Endodermal cell (in vitro differentiated cells): ENCODE results near the gene SLC9A8. TPM values are rescaled to one million over a fixed set of nuclear protein-coding genes. Genes with fewer than 3 reads are reported as not detected.
"Not testable (repeated sequence)": the region's sequence is repeated elsewhere in the genome, so short reads cannot be mapped to it uniquely, and the experiment has no call there.

Experiments
- DNase-seq: peaks from one replicate; pipeline ENCODE4 v3.0.0-alpha.2; 2017
- H3K27ac ChIP-seq: 2 replicates; pipeline ENCODE4 v1.5.1; 2013; ENCODE audit warnings: mild to moderate bottlenecking, low read depth, low read length, moderate library complexity
- H3K27me3 ChIP-seq: 2 replicates; pipeline ENCODE4 v1.6.1; 2013; ENCODE audit warnings: mild to moderate bottlenecking, low read length, moderate library complexity; ENCODE audit not compliant: insufficient read depth, control insufficient read depth, poor library complexity, severe bottlenecking
- H3K36me3 ChIP-seq: 2 replicates; pipeline ENCODE4 v1.7.0; 2013; ENCODE audit warnings: mild to moderate bottlenecking, low read length, moderate library complexity; ENCODE audit not compliant: control insufficient read depth, insufficient read depth
- H3K4me1 ChIP-seq: one replicate; pipeline ENCODE4 v1.7.0; 2013; ENCODE audit warnings: low read length; ENCODE audit not compliant: control insufficient read depth, insufficient read depth
- H3K4me3 ChIP-seq: 2 replicates; pipeline ENCODE4 v1.5.1; 2013; ENCODE audit warnings: mild to moderate bottlenecking, low read length, moderate library complexity
- H3K9ac ChIP-seq: 2 replicates; pipeline ENCODE4 v1.6.1; 2013; ENCODE audit warnings: mild to moderate bottlenecking, low read length, moderate library complexity; ENCODE audit not compliant: poor library complexity, severe bottlenecking; ENCODE audit errors: extremely low read depth
- H3K9me3 ChIP-seq: 2 replicates; pipeline ENCODE4 v1.6.1; 2013; ENCODE audit warnings: mild to moderate bottlenecking, low read length, moderate library complexity; ENCODE audit not compliant: control insufficient read depth
- H3K27ac Mint-ChIP-seq: 2 replicates; pipeline ENCODE4 v1.8.0; 2020; ENCODE audit warnings: mixed read lengths
- H3K27me3 Mint-ChIP-seq: 2 replicates; pipeline ENCODE4 v1.8.0; 2021; ENCODE audit warnings: mild to moderate bottlenecking, mixed read lengths; ENCODE audit not compliant: insufficient read depth
- H3K36me3 Mint-ChIP-seq: 2 replicates; pipeline ENCODE4 v1.8.0; 2020; ENCODE audit warnings: low read depth, mixed read lengths
- H3K4me1 Mint-ChIP-seq: 2 replicates; pipeline ENCODE4 v1.8.0; 2020; ENCODE audit warnings: mixed read lengths
- H3K4me3 Mint-ChIP-seq: 2 replicates; pipeline ENCODE4 v1.8.0; 2020; ENCODE audit warnings: mild to moderate bottlenecking, moderate library complexity, mixed read lengths
- H3K9me3 Mint-ChIP-seq: 2 replicates; pipeline ENCODE4 v1.8.0; 2020; ENCODE audit warnings: mild to moderate bottlenecking, mixed read lengths
- CTCF ChIP-seq: fragments of 200-600 bp; sonication (generic); conservative IDR thresholded peaks from 2 replicates; pipeline ENCODE4 v1.5.0; 2021; ENCODE audit warnings: antibody characterized with exemption, mild to moderate bottlenecking
- WGBS, 2 experiments: methylation state at CpG; one replicate each; pipeline versions ENCODE4 v1.1.5 to v1.1.7; 2013; ENCODE audit warnings: missing lambda C conversion rate in 2 of 2, mixed read lengths in 1 of 2; ENCODE audit not compliant: insufficient coverage in 1 of 2, insufficient read length in 1 of 2; 5-methylcytosine and 5-hydroxymethylcytosine counted together
- total RNA-seq, 2 donors: library from RNA; stranded (reverse); fragmentation: NEBNext Ultra II Directional in 1 of 2; extraction: Animal tissue kit (Norgen Biotek cat#: 25700) in 1 of 2; gene quantifications; 2 replicates in 1 of 2; 3 replicates in 1 of 2; pipeline ENCODE4 v1.2.1, GENCODE V29; 2021

The SLC9A8 gene
- total RNA-seq, 2 donors from 2014 or later = 8.6 to 10.3 TPM

- Histone ChIP-seq H3K36me3 (no peaks in the 10 kb centered on the region), H3K4me3 (peak overlapping the region; percentile 66), H3K9ac (no peak overlapping the region), H3K27ac (no peak overlapping the region), H3K4me1 (peaks cover 13% of the 10 kb centered on the region), H3K27me3 (no peaks in the 10 kb centered on the region), H3K9me3 (peaks cover 9% of the 10 kb centered on the region)
- WGBS, 2 experiments = 42 to 46% methylated on average over 8 of the region's 8 CpGs
- no peak for TF ChIP-seq CTCF
- peaks cover 2% of the 10 kb centered on the region for H3K27me3 Mint-ChIP-seq
- peak overlapping the region; percentile 91 for H3K27ac Mint-ChIP-seq
- peaks cover 30% of the 10 kb centered on the region for H3K4me1 Mint-ChIP-seq
- peaks cover 5% of the 10 kb centered on the region for H3K9me3 Mint-ChIP-seq
- no peak overlapping the region for H3K4me3 Mint-ChIP-seq
- no peaks in the 10 kb centered on the region for H3K36me3 Mint-ChIP-seq
- peak; percentile 74 for DNase-seq
These were observed 44.2 kb upstream of the SLC9A8 start for GRCh38 chr20:49768204-49769047.

- Mint-ChIP-seq H3K9me3 (peaks cover 5% of the 10 kb centered on the region), H3K36me3 (no peaks in the 10 kb centered on the region), H3K4me3 (no peak overlapping the region), H3K27me3 (peaks cover 2% of the 10 kb centered on the region), H3K4me1 (peaks cover 26% of the 10 kb centered on the region), H3K27ac (peak overlapping the region; percentile 62)
- DNase-seq = no peak
- peaks cover 13% of the 10 kb centered on the region for H3K4me1 ChIP-seq
- peaks cover 9% of the 10 kb centered on the region for H3K9me3 ChIP-seq
- TF ChIP-seq CTCF = no peak
- no peaks in the 10 kb centered on the region for H3K36me3 ChIP-seq
- no peaks in the 10 kb centered on the region for H3K27me3 ChIP-seq
- 97 to 100% methylated on average over 4 to 5 of the region's 5 CpGs for WGBS, 2 experiments
- no peak overlapping the region for H3K27ac ChIP-seq
- H3K4me3 ChIP-seq = no peak overlapping the region
- H3K9ac ChIP-seq = no peak overlapping the region
These were observed 43.5 kb upstream of the SLC9A8 start for GRCh38 chr20:49769048-49769581.

- H3K27me3 Mint-ChIP-seq = peaks cover 2% of the 10 kb centered on the region
- Histone ChIP-seq H3K9me3 (peaks cover 9% of the 10 kb centered on the region), H3K27me3 (no peaks in the 10 kb centered on the region), H3K4me3 (no peak overlapping the region), H3K27ac (no peak overlapping the region), H3K9ac (no peak overlapping the region), H3K4me1 (peaks cover 13% of the 10 kb centered on the region), H3K36me3 (no peaks in the 10 kb centered on the region)
- no peak for DNase-seq
- H3K4me3 Mint-ChIP-seq = no peak overlapping the region
- no peak overlapping the region for H3K27ac Mint-ChIP-seq
- TF ChIP-seq CTCF = no peak
- H3K36me3 Mint-ChIP-seq = no peaks in the 10 kb centered on the region
- H3K4me1 Mint-ChIP-seq = peaks cover 26% of the 10 kb centered on the region
- WGBS, 2 experiments = 92% methylated on average over 1 of the region's 1 CpG; no CpG with 5 or more reads in 1 of the 2 experiments
- H3K9me3 Mint-ChIP-seq = peaks cover 5% of the 10 kb centered on the region
These were observed 42.0 kb upstream of the SLC9A8 start for GRCh38 chr20:49770634-49771033.

- H3K4me3 Mint-ChIP-seq, H3K27me3 Mint-ChIP-seq, H3K9ac ChIP-seq, H3K9me3 ChIP-seq, H3K36me3 ChIP-seq, H3K27me3 ChIP-seq, H3K27ac Mint-ChIP-seq, DNase-seq, H3K4me1 ChIP-seq, H3K27ac ChIP-seq, H3K36me3 Mint-ChIP-seq, H3K9me3 Mint-ChIP-seq, H3K4me3 ChIP-seq: not testable (repeated sequence)
- 92 to 95% methylated on average over 4 to 8 of the region's 8 CpGs for WGBS, 2 experiments
- H3K4me1 Mint-ChIP-seq = peaks cover 21% of the 10 kb centered on the region
These were observed 38.4 kb upstream of the SLC9A8 start for GRCh38 chr20:49774213-49774612.
